HG02981 (cell line): ENCODE measurements around the gene FFAR4.
"Not testable (repeated sequence)": the region's sequence is repeated elsewhere in the genome, so short reads cannot be mapped to it uniquely, and the experiment has no call there.

ENCODE experiments used
- ATAC-seq: cut with Tn5 transposase; IDR thresholded peaks from one replicate; pipeline ENCODE4 v1.9.1; 2021; ENCODE audit warnings: mild to moderate bottlenecking, moderate library complexity; ENCODE audit not compliant: unreplicated experiment

FFAR4 gene

GRCh38 chr10:93566435-93567276 lies at the start of gene FFAR4:
Gene FFAR4, plus strand, starts transcription at chr10:93566665. Its CDS starts 56 bp downstream, at chr10:93566721.
- no peak for ATAC-seq

DNA sequence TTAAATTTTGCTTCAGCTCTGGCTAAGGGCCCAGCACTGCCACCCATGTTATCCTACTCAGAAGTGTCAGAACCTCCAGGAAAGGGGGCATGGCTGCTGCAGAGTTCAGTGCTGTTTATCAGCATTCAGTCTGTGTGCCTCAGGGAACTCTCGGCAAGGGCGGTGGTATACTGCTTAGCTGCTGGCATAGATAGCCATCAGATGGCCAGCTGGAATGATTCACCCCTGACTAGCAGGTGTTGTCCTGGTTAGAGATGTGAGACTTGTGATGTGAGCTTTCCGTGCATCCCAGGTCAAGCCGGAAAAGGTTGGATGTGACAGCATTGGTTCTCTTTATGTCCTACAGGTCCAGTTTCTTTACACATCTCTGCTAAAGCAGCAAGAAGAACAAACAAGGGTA lies 47.9 kb upstream of the FFAR4 start:
- ATAC-seq: no peak

- no peak for ATAC-seq
Measured at GRCh38 chr10:93535293-93535692, 31.2 kb upstream of the FFAR4 start.

- not testable (repeated sequence) for ATAC-seq
Measured at GRCh38 chr10:93540871-93541270, 25.6 kb upstream of the FFAR4 start.

- ATAC-seq: no peak
Measured at GRCh38 chr10:93541402-93542357, 24.8 kb upstream of the FFAR4 start.

- ATAC-seq: no peak
Measured at GRCh38 chr10:93542358-93542791, 24.1 kb upstream of the FFAR4 start.

- not testable (repeated sequence) for ATAC-seq
Measured at GRCh38 chr10:93546995-93547394, 19.5 kb upstream of the FFAR4 start.

- ATAC-seq: no peak
Measured at GRCh38 chr10:93547522-93547921, 18.9 kb upstream of the FFAR4 start.

DNA sequence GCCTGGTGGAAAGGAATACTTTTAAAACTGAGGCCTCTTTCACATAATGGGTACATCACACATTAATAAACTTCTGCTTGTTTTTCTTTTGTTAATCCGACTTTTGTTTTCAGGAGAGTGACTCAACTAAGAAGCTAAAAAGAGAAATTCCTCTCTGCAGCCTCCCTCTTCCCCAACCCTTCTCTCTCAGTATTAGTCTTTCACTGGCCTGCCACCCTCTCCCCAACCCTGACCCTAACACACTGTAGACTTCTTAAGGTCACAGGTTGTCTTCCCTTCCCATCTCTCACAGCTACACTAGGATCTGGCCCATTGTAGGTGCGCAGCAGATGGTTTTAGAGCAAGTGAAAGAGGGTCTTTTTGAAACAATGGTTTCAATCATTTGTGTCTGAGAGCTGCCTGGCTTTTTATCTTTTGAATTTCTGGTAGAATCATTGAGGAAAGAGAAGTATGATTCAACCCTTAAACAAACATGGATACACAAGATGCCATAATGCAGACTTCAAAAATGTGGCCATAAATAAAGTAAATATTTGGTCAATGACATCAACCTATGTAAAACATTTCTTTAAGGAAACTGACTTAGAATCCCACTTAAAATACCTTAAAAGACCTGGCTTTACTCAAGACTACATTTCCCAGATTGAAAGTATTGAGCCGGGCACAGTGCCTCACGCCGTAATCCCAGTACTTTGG lies 17.9 kb upstream of the FFAR4 start:
- ATAC-seq: no peak

- ATAC-seq: no peak
Measured at GRCh38 chr10:93550606-93551005, 15.9 kb upstream of the FFAR4 start.

DNA sequence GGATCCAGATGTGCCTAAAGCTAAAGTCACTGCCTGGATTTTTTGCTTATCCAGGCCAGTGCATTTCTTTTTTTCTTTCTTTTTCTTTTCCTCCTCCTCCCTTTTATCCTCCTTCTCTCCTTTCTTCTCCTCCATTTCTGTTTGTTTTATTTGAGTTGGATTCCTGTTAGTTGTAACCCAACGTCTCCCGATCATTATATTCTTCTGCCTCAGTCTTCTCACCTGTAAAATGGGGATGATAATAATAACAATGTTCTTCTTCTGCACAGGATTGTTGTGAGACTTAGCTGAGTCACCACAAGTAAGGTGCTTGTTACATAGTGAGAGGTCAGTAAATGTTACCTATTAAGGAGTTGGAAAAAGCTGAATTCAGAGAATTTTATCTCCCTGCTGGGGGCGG lies 13.7 kb upstream of the FFAR4 start:
- no peak for ATAC-seq

GRCh38 chr10:93553482-93554315 lies 12.8 kb upstream of the FFAR4 start:
- ATAC-seq: no peak

- no peak for ATAC-seq
Measured at GRCh38 chr10:93554316-93554663, 12.2 kb upstream of the FFAR4 start.

DNA sequence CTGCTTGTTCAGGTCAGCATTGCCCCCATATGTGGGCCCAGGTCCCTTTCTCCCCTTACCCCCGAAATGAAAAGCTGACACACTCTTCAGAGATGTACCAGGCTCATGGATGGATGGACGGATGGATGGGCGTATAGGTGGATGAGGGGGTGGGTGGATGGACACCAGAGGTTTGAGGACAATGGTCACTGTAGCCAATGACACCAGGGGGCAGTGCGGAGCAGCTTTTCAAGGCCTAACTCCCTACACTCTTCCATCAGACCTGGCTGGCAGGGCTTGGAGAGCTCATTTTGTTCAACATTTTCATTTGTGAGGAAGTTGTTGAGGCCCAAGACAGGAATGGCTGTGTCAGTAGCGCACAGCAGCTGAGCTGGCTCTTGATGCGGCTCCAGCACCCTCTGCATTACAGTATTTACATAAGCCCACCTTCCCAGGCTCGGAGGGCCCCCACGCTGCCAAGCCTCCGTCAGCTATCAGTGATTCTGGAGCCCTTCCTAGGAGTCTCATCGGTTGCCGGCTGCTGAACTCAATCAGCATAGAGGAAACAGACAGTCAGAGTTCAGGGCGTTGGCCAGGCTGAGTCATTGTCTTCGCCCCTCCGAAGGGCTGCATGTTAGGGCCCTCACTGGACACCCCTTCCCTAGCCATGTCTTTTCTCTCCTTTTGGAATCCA lies 11.6 kb upstream of the FFAR4 start:
- no peak for ATAC-seq

DNA sequence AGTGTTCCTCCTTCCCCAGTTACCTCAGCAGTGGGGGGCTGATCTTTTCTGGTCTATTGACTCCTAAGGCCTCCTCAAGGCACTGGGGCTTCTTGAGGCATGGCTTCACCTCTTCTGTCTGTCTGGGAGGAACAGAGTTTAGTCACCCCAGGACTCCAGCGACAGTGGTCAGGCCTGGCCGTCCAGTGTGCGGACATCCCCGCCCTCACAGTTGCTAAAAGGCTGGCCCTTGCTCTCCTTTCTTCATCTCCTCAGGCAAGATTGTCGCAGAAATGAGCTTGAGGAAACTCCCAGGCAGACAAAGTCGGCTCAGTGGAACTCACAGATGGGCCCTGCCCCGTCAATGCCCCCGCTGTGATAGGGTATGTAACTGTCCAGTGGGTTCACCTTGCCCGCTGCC lies 7.0 kb upstream of the FFAR4 start:
- ATAC-seq: no peak

- ATAC-seq: no peak
Measured at GRCh38 chr10:93560541-93560940, 5.9 kb upstream of the FFAR4 start.

DNA sequence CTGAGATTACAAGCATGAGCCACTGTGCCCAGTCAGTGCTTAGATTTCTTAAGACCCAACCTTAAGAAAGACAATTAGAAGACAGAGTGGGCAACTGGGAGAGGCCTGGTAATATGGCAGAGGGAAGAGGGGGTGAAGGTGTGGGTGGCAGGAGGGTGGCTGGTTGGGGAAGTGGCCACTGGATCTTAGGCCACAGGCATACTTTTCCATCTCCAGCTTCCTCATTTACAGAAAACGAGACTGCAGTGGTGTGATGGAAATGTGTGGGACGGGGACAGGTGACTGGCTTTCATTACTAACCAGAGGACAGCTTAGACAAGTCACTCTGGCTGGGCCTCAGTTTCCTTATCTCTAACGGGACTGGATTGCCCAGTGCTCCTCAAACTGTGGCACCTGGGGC lies 1.0 kb upstream of the FFAR4 start:
- ATAC-seq: no peak

DNA sequence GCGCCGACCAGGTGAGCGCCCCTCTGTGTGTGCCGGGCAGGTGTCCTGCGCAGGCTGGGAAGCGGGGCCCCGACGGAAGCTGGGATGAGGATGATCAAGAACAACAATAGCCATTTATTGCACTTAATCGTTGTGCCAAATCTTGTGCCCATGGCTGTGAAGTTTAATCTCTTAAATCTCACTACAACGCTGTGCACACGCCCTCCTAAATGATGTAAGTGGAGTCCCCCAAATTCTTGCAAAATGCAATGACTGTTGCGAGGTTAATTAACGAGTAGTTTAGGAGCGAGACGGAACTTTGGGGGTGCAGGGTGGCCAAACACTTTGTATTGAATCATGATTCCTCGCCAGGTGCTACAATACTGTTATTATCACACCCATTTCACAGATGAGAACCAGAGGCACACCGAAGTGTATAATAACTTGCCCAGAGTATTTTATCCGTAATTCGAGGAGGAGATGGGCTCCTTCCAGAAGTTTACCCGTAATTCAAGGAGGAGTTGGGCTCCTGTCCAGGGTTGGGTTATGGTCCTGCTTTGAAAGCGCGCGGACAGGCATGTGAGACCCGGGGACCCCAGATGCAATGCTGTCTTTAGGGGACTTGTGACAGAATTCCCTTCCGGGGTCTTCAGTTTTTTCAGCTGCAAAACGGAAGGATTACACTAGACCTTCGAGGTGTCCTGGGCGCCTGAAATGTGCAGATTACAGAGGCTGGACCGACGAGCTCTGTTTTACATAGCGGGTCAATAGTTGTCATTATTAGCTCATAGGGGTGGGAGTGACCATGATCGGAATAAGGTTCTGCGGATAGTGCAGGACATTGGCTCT lies 1.0 kb downstream of the FFAR4 start:
- ATAC-seq: no peak

GRCh38 chr10:93568105-93568390 lies 1.6 kb downstream of the FFAR4 start:
- ATAC-seq: no peak
